Kidney (tissue), 14 donors: ENCODE measurements around the gene LYPD4. TPM values are rescaled to one million over a fixed set of nuclear protein-coding genes. Genes with fewer than 3 reads are reported as not detected.

Experiments
- DNase-seq, 5 donors: peaks; one replicate each; pipeline ENCODE4 v3.0.0-alpha.2; 2013 to 2020
- FAIRE-seq: peaks from 2 replicates; lab custom pipeline; 2012; peaks lifted over from hg19 to GRCh38; lab: Jason Lieb, UNC
- H3K27ac ChIP-seq, 2 donors: one replicate each; pipeline ENCODE4 v1.7.0; 2013; ENCODE audit warnings: low read depth in 2 of 2, low read length in 2 of 2, inconsistent platforms in 1 of 2
- H3K27me3 ChIP-seq: one replicate; pipeline ENCODE4 v1.7.1; 2013; ENCODE audit warnings: low read length, inconsistent platforms; ENCODE audit not compliant: control insufficient read depth, insufficient read depth
- H3K36me3 ChIP-seq, 3 donors: one replicate each; pipeline versions ENCODE4 v1.7.0 to v1.7.1; 2013; ENCODE audit warnings: low read length in 3 of 3, control low read depth in 1 of 3, inconsistent platforms in 1 of 3; ENCODE audit not compliant: insufficient read depth in 3 of 3, control insufficient read depth in 2 of 3
- H3K4me1 ChIP-seq, 3 donors: one replicate each; pipeline versions ENCODE4 v1.7.0 to v1.7.1; 2013; ENCODE audit warnings: low read length in 3 of 3, inconsistent platforms in 1 of 3, low read depth in 1 of 3; ENCODE audit not compliant: control insufficient read depth in 2 of 3, insufficient read depth in 2 of 3
- H3K4me3 ChIP-seq, 3 donors: one replicate each; pipeline versions ENCODE4 v1.7.0 to v1.8.1; 2013; ENCODE audit warnings: low read length in 3 of 3, control low read depth in 1 of 3, inconsistent platforms in 1 of 3
- H3K9ac ChIP-seq, 3 donors: one replicate each; pipeline versions ENCODE4 v1.7.0 to v1.7.1; 2013; ENCODE audit warnings: low read length in 3 of 3, control low read depth in 1 of 3, inconsistent platforms in 1 of 3
- H3K9me3 ChIP-seq, 3 donors: one replicate each; pipeline versions ENCODE4 v1.7.0 to v1.7.1; 2013; ENCODE audit warnings: low read length in 3 of 3, control low read depth in 1 of 3, inconsistent platforms in 1 of 3; ENCODE audit not compliant: control insufficient read depth in 2 of 3, insufficient read depth in 1 of 3
- intact Hi-C: fragments of 100-400 bp; cut with DNase I; formaldehyde crosslinking; loops from one replicate; pipeline ENCODE4 v1.11.1; 2022
- polyA plus RNA-seq: library from polyadenylated mRNA; stranded (reverse); fragments of 350-450 nt; fragmentation: Illumina TruSeq; extraction: RNeasy Lipid Tissue Mini Kit (QIAGEN cat#74804); gene quantifications from one replicate; pipeline ENCODE4 v1.2.3, GENCODE V29; 2014; ENCODE audit warnings: low read depth, low replicate concordance; ENCODE audit not compliant: insufficient read depth
- total RNA-seq: library from RNA; stranded (reverse); fragmentation: NEBNext Ultra II Directional; extraction: Animal tissue kit (Norgen Biotek cat#: 25700); gene quantifications from one replicate; pipeline ENCODE4 v1.2.1, GENCODE V29; 2021
- TF ChIP-seq, protein P1 (sequence below): IDR thresholded peaks from 3 replicates; pipeline ENCODE4 v1.5.1; 2012; ENCODE audit warnings: mild to moderate bottlenecking, moderate library complexity, borderline replicate concordance; ENCODE audit not compliant: insufficient read depth; ENCODE audit errors: extremely low read depth
- donor health status: control.
- donor health status: control.
- donor health status: control.
- donor health status: control.
- donor health status: control.
- donor health status: DM: yes; HTN: yes; CAD: no.
- donor health status: Normal renal cell carcinoma (clear cell type).

LYPD4 gene
- total and polyA plus RNA-seq, 2 donors from 2014 or later: not detected

DNA sequence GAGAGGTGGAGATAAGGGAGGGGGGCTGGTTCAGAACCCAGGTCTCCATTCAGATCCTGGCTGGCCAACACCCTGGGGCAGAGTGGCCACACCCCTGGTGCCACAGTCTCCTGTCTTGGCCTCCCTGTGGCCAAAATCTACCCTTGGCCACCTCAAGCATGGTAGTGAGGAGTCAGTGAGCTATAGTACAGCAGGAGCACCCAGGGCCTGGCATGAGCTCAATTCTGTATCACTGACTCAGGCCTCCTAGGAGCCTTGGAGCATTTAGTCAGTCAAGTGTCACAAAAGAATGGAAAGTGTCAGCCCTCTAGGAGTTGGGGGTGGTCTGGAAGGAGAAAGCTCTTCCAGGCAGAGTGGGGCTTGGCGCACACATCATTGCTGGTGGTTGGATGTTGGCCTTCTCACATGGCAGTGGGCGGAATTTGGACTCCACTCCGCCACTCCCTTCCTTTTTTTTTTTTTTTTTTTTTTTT, 26.0 kb upstream of the LYPD4 start:
- H3K36me3 ChIP-seq: peaks cover 0 to 33% (median 13%) of the 10 kb centered on the region in 3 donors
- no peak overlapping the region for H3K4me3 ChIP-seq
- TF ChIP-seq, protein P1, sequence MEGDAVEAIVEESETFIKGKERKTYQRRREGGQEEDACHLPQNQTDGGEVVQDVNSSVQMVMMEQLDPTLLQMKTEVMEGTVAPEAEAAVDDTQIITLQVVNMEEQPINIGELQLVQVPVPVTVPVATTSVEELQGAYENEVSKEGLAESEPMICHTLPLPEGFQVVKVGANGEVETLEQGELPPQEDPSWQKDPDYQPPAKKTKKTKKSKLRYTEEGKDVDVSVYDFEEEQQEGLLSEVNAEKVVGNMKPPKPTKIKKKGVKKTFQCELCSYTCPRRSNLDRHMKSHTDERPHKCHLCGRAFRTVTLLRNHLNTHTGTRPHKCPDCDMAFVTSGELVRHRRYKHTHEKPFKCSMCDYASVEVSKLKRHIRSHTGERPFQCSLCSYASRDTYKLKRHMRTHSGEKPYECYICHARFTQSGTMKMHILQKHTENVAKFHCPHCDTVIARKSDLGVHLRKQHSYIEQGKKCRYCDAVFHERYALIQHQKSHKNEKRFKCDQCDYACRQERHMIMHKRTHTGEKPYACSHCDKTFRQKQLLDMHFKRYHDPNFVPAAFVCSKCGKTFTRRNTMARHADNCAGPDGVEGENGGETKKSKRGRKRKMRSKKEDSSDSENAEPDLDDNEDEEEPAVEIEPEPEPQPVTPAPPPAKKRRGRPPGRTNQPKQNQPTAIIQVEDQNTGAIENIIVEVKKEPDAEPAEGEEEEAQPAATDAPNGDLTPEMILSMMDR: no peak
- FAIRE-seq (no peak), DNase-seq (peak in 1 of 5 donors; percentile 43)
- no peak overlapping the region for H3K27ac ChIP-seq
- no peaks in the 10 kb centered on the region for H3K27me3 ChIP-seq
- H3K9ac ChIP-seq: no peak overlapping the region
- peaks cover 0 to 3% (median 0%) of the 10 kb centered on the region in 3 donors for H3K4me1 ChIP-seq
- H3K9me3 ChIP-seq: no peaks in the 10 kb centered on the region
- intact Hi-C loops: no loop called here

DNA sequence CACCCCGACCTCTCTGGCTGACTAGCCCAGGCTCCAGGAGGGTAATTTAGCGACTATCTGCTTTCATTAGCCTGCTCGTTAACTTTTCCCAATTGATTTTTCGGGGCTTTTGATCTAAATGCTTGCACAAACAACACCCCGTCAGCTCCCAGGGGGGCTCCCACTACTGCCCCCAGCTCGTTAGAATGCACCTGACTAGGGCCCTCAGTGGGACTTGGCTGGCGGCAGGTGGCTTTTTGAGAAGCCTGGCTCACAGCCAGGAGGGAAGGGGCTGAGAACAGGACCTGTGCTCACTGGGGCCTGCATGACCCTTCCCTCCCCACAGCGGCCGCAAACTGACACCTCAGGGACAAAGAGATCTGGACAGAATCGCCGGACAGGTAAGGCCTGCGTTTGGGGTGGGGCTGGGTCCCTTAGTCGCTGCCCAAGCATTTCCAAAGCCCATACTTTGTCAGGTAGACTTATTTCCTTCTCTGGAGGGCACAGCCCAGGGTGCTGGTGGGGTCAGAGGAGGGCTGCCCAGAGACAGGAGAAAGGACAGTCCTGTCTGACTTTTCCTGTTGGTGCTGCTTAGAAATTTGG, 25.0 kb upstream of the LYPD4 start:
- peak in 1 of 5 donors; percentile 55 for DNase-seq
- Histone ChIP-seq H3K9ac (no peak overlapping the region), H3K27me3 (no peaks in the 10 kb centered on the region), H3K36me3 (peaks cover 2 to 42% (median 16%) of the 10 kb centered on the region in 3 donors), H3K4me3 (no peak overlapping the region), H3K4me1 (peaks cover 0 to 3% (median 0%) of the 10 kb centered on the region in 3 donors), H3K27ac (no peak overlapping the region), H3K9me3 (no peaks in the 10 kb centered on the region)
- FAIRE-seq: no peak
- intact Hi-C loops: no loop called here
- TF ChIP-seq, protein P1: no peak

DNA sequence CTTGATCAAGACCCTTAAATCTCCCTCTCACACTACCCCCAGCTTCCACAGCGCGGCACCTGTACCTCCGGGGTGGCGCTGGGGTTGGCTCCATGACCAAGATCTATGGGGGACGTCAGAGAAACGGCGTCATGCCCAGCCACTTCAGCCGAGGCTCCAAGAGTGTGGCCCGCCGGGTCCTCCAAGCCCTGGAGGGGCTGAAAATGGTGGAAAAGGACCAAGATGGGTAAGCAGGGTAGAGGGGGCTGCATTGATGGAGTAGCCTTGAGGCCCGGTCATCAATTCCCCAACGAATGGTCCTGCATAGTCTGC, 24.5 kb upstream of the LYPD4 start:
- Histone ChIP-seq H3K4me1 (peaks cover 0 to 3% (median 0%) of the 10 kb centered on the region in 3 donors), H3K4me3 (no peak overlapping the region), H3K9me3 (no peaks in the 10 kb centered on the region), H3K27ac (no peak overlapping the region), H3K27me3 (no peaks in the 10 kb centered on the region), H3K36me3 (peaks cover 8 to 48% (median 21%) of the 10 kb centered on the region in 3 donors), H3K9ac (no peak overlapping the region)
- intact Hi-C loops: no loop called here
- FAIRE-seq: no peak
- TF ChIP-seq, protein P1: no peak
- DNase-seq: peak in 1 of 5 donors; percentile 53
